Hepatocyte (in vitro differentiated cells): Measurements from ENCODE around the gene MRTFB. TPM values are rescaled to one million over a fixed set of nuclear protein-coding genes. Genes with fewer than 3 reads are reported as not detected.

Experiments used
- DNase-seq: peaks from one replicate; pipeline ENCODE4 v3.0.0-alpha.2; 2016; ENCODE audit warnings: low spot score
- H2AFZ ChIP-seq: fragments of 200-600 bp; sonication (generic); 2 replicates; pipeline ENCODE4 v1.6.0; 2016; ENCODE audit warnings: antibody characterized with exemption, mild to moderate bottlenecking
- H3K27ac ChIP-seq: fragments of 200-600 bp; sonication (generic); 2 replicates; pipeline ENCODE4 v1.5.1; 2016; ENCODE audit warnings: mild to moderate bottlenecking
- H3K27me3 ChIP-seq: fragments of 200-600 bp; sonication (generic); 2 replicates; pipeline ENCODE4 v1.6.1; 2016
- H3K36me3 ChIP-seq: fragments of 200-600 bp; sonication (generic); replicated peaks from 2 replicates; pipeline ENCODE4 v1.5.1; 2016; ENCODE audit warnings: low read depth; ENCODE audit not compliant: insufficient read depth
- H3K4me1 ChIP-seq: fragments of 200-600 bp; sonication (generic); 2 replicates; pipeline ENCODE4 v1.5.1; 2016; ENCODE audit warnings: mild to moderate bottlenecking, moderate library complexity; ENCODE audit not compliant: insufficient read depth
- H3K4me2 ChIP-seq: fragments of 200-600 bp; sonication (generic); 2 replicates; pipeline ENCODE4 v1.6.0; 2016
- H3K4me3 ChIP-seq: fragments of 200-600 bp; sonication (generic); 2 replicates; pipeline ENCODE4 v1.5.1; 2016; ENCODE audit warnings: mild to moderate bottlenecking
- H3K79me2 ChIP-seq: fragments of 200-600 bp; sonication (generic); 2 replicates; pipeline ENCODE4 v1.6.0; 2017; ENCODE audit warnings: mild to moderate bottlenecking
- H3K9me2 ChIP-seq: fragments of 200-600 bp; sonication (generic); replicated peaks from 2 replicates; pipeline ENCODE4 v1.6.0; 2017; ENCODE audit warnings: mild to moderate bottlenecking; ENCODE audit not compliant: insufficient read depth
- H3K9me3 ChIP-seq: fragments of 200-600 bp; sonication (generic); 2 replicates; pipeline ENCODE4 v1.5.1; 2016; ENCODE audit warnings: low read depth, mild to moderate bottlenecking
- H4K20me1 ChIP-seq: fragments of 200-600 bp; sonication (generic); 2 replicates; pipeline ENCODE4 v1.6.0; 2016; ENCODE audit warnings: mild to moderate bottlenecking; ENCODE audit not compliant: insufficient read depth, poor library complexity, severe bottlenecking
- EZH2 ChIP-seq: fragments of 200-600 bp; sonication (generic); IDR thresholded peaks from 2 replicates; pipeline ENCODE4 v1.6.1; 2016; ENCODE audit warnings: antibody characterized with exemption, mild to moderate bottlenecking, borderline replicate concordance
- EZH2phosphoT487 ChIP-seq: fragments of 200-600 bp; sonication (generic); IDR thresholded peaks from one replicate; pipeline ENCODE4 v1.6.1; 2018; ENCODE audit warnings: antibody characterized with exemption, mild to moderate bottlenecking, low read depth, moderate library complexity; ENCODE audit not compliant: unreplicated experiment, severe bottlenecking
- WGBS: methylation state at CpG from one replicate; pipeline ENCODE4 v1.1.6; 2016; ENCODE audit warnings: low lambda C conversion rate; ENCODE audit errors: missing lambda C conversion rate; 5-methylcytosine and 5-hydroxymethylcytosine counted together
- polyA plus RNA-seq: library from polyadenylated mRNA; unstranded; fragments of >200 nt; fragmentation: Nextera tagmentation; extraction: Ambion mirVana; gene quantifications from 2 replicates; pipeline ENCODE4 v1.2.1, GENCODE V29; 2016
- total RNA-seq: library from RNA; depleted of rRNA; stranded (reverse); fragments of >200 nt; gene quantifications from 2 replicates; pipeline ENCODE4 v1.2.3, GENCODE V29; 2014
- TF ChIP-seq, protein P1 (sequence below): fragments of 200-600 bp; sonication (generic); IDR thresholded peaks from 2 replicates; pipeline ENCODE4 v1.5.1; 2016; ENCODE audit warnings: antibody characterized with exemption, mild to moderate bottlenecking; ENCODE audit not compliant: poor library complexity

Gene MRTFB
- total and polyA plus RNA-seq, 2 experiments from 2014 or later = 10.9 to 27.9 TPM

DNA sequence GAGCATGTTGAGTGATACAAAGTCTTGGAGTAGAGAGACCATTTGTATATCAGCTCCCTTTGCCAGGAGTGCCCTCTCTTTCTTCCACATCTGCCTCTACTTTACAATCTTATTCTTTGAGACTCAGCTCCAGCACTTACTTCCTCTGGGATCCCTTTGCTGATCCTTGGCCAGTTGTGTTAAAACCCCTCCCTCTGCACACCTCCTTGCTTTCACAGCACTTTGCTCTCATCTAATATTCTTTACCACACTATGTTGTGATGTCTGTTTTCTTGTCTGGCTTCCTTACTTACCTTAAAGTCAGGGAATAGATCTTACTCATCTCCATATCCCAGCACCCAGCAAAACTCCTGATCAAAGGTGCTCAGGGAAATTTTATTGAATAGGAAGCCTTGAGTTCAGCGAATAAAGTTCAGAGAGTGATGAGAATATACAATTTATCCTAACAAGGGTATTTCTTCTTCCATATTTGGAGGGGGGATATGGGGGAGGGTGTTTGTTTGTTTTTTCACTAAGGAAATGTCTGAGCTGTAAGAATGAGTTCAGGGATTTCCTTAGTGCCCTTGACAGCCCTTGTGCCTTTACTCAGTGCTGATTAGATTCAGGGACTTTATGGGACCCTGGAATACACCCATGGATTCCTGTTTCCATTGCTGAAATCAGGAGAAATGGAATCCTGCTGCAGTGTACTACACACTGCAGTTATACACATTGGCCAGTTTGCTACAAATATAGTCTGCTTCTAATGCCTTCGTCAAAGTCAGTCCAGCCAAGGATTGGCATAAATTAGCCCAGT lies 32.0 kb downstream of the MRTFB start:
- Histone ChIP-seq H2AFZ (no peak overlapping the region), H4K20me1 (peaks cover 5% of the 10 kb centered on the region), H3K4me3 (no peak overlapping the region), H3K27me3 (no peaks in the 10 kb centered on the region), H3K4me1 (peaks cover 23% of the 10 kb centered on the region), H3K79me2 (peaks cover 98% of the 10 kb centered on the region), H3K27ac (no peak overlapping the region), H3K36me3 (no peaks in the 10 kb centered on the region), H3K9me3 (no peaks in the 10 kb centered on the region), H3K4me2 (no peak overlapping the region), H3K9me2 (no peaks in the 10 kb centered on the region)
- no peak for DNase-seq
- TF ChIP-seq, protein P1, sequence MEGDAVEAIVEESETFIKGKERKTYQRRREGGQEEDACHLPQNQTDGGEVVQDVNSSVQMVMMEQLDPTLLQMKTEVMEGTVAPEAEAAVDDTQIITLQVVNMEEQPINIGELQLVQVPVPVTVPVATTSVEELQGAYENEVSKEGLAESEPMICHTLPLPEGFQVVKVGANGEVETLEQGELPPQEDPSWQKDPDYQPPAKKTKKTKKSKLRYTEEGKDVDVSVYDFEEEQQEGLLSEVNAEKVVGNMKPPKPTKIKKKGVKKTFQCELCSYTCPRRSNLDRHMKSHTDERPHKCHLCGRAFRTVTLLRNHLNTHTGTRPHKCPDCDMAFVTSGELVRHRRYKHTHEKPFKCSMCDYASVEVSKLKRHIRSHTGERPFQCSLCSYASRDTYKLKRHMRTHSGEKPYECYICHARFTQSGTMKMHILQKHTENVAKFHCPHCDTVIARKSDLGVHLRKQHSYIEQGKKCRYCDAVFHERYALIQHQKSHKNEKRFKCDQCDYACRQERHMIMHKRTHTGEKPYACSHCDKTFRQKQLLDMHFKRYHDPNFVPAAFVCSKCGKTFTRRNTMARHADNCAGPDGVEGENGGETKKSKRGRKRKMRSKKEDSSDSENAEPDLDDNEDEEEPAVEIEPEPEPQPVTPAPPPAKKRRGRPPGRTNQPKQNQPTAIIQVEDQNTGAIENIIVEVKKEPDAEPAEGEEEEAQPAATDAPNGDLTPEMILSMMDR = no peak
- no peak for TF ChIP-seq EZH2phosphoT487
- TF ChIP-seq EZH2 = no peak
- whole genome bisulfite sequencing = 90% methylated on average over 2 of the region's 2 CpGs

DNA sequence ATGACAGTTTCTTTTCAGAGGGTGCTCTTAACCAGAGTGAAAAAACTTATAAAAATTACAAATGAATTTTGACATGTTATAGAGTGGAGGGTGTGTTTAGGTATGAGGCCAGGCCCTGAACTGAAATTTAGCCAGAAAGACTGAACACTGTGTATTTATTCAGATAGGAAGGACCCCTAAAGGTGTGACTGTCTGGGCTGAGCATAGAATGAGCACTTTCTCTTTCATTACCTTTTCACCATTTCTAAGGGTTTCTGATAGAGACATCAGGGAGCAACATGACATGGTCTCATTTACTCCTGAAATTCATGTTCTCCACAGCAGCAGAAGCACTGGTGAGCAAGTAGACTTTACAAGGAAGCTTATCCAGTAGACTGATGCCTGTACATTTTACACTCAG lies 32.9 kb downstream of the MRTFB start:
- Histone ChIP-seq H3K4me2 (no peak overlapping the region), H3K9me2 (no peaks in the 10 kb centered on the region), H3K27ac (no peak overlapping the region), H3K4me3 (no peak overlapping the region), H3K36me3 (no peaks in the 10 kb centered on the region), H3K4me1 (peaks cover 23% of the 10 kb centered on the region), H3K79me2 (peaks cover 98% of the 10 kb centered on the region), H3K27me3 (no peaks in the 10 kb centered on the region), H4K20me1 (peaks cover 5% of the 10 kb centered on the region), H3K9me3 (no peaks in the 10 kb centered on the region), H2AFZ (no peak overlapping the region)
- TF ChIP-seq, protein P1 = no peak
- TF ChIP-seq EZH2phosphoT487 = no peak
- TF ChIP-seq EZH2 = no peak
- no peak for DNase-seq

DNA sequence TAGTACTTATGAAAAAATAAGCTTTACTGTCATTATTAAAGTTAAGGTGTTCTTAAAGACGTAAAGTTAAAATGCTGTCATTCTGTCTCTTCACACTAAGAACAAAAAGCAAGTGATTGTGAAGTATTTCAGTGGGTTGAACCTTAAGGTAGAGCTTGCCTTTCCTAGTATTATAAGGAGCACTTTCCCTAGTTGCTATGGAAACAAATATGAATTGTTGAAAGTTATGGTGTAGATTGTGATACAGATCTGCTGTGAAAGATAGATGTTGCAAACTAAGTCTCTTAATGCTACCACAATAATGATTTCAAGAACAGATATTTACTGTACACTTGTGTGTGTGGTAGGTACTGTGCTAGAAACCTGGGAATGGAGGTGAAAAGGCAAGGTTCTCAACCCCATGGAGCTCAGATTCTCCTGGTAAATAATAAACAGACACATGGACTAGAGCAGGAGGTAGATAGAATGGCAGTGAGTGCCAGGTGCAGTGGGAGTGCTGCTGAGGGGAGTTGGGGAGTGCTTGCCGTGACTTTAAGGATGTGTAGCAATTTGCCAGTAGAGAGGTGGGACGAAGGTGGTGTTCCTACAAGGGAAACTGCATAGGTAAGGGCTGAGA lies 34.7 kb downstream of the MRTFB start:
- TF ChIP-seq EZH2 (no peak), EZH2phosphoT487 (no peak)
- TF ChIP-seq, protein P1 = no peak
- 81% methylated on average over 3 of the region's 3 CpGs for WGBS
- Histone ChIP-seq H3K9me2 (no peaks in the 10 kb centered on the region), H3K4me3 (no peak overlapping the region), H3K4me1 (peaks cover 31% of the 10 kb centered on the region), H4K20me1 (peaks cover 5% of the 10 kb centered on the region), H3K36me3 (no peaks in the 10 kb centered on the region), H3K4me2 (peak overlapping the region; percentile 19), H3K27me3 (no peaks in the 10 kb centered on the region), H2AFZ (no peak overlapping the region), H3K9me3 (no peaks in the 10 kb centered on the region), H3K27ac (no peak overlapping the region), H3K79me2 (peaks cover 95% of the 10 kb centered on the region)
- no peak for DNase-seq
